Fibroblast of villous mesenchyme (primary cell): ENCODE results near the gene SLC13A2. TPM values are rescaled to one million over a fixed set of nuclear protein-coding genes. Genes with fewer than 3 reads are reported as not detected.

Source experiments
- DNase-seq: peaks from one replicate; pipeline ENCODE4 v3.0.0-alpha.2; 2010; ENCODE audit warnings: low read depth
- H3K4me3 ChIP-seq: 2 replicates; pipeline ENCODE4 v1.5.1; 2011; ENCODE audit warnings: low read depth, mild to moderate bottlenecking, low read length
- CTCF ChIP-seq: IDR thresholded peaks from 2 replicates; pipeline ENCODE4 v1.5.1; 2012; ENCODE audit warnings: low read depth, mild to moderate bottlenecking, low read length; ENCODE audit not compliant: insufficient read depth
- total RNA-seq: library from RNA; depleted of rRNA; stranded (reverse); fragments of >200 nt; gene quantifications from 2 replicates; pipeline ENCODE4 v1.2.3, GENCODE V29; 2012

SLC13A2 gene
- total RNA-seq, 1 donor, result not detected

- no peak for DNase-seq
- H3K4me3 ChIP-seq, result no peak overlapping the region
- TF ChIP-seq CTCF, result no peak
Measured at GRCh38 chr17:28537219-28537610, 63.8 kb downstream of the SLC13A2 start.

GRCh38 chr17:28538296-28538895, 65.0 kb downstream of the SLC13A2 start:
- H3K4me3 ChIP-seq, result no peak overlapping the region
- DNase-seq, result no peak
- no peak for TF ChIP-seq CTCF

GRCh38 chr17:28540231-28540630, 66.8 kb downstream of the SLC13A2 start:
- no peak for TF ChIP-seq CTCF
- no peak for DNase-seq
- no peak overlapping the region for H3K4me3 ChIP-seq

- DNase-seq, result no peak
- TF ChIP-seq CTCF, result no peak
- H3K4me3 ChIP-seq, result no peak overlapping the region
Measured at GRCh38 chr17:28541439-28541838, 68.0 kb downstream of the SLC13A2 start.

- no peak overlapping the region for H3K4me3 ChIP-seq
- TF ChIP-seq CTCF, result no peak
- no peak for DNase-seq
Measured at GRCh38 chr17:28544402-28545140, 71.1 kb downstream of the SLC13A2 start.

- no peak overlapping the region for H3K4me3 ChIP-seq
- DNase-seq, result no peak
- no peak for TF ChIP-seq CTCF
Measured at GRCh38 chr17:28545141-28545503, 71.7 kb downstream of the SLC13A2 start.
